DMS114 treated with DMSO at 0.1 percent for 48 hours (cell line): ENCODE measurements around the gene PRKACB.
"Not testable (repeated sequence)": the region's sequence is repeated elsewhere in the genome, so short reads cannot be mapped to it uniquely, and the experiment has no call there.

ENCODE experiments used
- DNase-seq: peaks from one replicate; lab custom pipeline; 2025; ENCODE audit not compliant: unreplicated experiment; lab: John Stamatoyannopoulos, UW

The PRKACB gene

DNA sequence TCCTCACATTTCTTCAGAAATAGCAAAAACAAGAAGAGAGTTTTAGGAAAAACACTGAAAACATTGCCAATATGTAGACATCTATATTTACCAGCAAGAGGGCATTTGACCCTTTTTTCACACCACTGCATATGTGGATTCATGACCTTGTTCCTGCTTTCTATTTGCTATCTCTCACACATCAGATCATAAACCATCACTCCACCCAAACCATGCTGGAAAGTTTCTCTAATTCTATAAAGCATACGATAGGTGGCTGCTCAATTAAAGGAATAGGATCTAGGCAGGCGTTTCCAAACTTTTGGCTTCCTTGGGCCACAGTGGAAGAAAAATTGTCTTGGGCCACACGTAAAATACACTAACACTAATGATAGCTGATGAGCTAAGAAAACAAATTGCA, 121.8 kb downstream of the PRKACB start:
- DNase-seq, result no peak

DNA sequence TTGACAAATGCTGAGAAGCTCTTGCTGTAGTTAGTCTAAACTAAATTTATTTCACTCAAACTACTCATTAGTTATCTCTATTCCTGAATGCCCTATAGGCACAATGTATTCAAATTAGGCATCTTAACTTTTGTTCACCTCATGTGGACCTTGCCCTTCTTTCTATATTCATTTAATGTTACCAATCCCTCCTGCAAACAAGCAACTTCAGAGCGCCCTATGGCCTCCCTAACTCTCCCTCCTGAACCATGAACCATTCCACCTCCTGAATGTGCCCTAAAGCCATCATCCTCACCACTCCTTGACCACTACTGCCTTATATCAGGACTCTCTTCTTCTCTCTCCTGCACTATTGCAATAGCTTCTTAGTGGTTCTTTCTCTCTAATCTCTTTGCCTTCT, 122.7 kb downstream of the PRKACB start:
- no peak for DNase-seq

DNA sequence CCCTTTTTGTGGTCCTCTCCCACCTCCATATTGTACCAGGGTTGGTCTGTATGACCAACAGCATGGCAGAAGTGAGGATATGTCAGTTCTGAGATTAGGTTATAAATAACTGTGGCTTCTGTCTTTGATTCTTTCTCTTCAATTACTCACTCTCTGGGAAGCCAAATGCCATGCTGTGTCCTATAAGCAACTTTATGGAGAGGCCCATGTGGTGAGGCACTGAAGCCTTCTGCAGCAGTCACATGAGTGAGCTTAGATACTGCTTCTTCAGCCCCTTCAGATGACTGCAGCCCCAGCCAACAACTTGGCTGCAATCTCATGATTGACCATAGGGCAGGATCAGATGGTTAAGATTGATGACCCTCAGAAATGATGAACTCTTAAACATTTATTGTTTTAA, 123.4 kb downstream of the PRKACB start:
- no peak for DNase-seq

DNA sequence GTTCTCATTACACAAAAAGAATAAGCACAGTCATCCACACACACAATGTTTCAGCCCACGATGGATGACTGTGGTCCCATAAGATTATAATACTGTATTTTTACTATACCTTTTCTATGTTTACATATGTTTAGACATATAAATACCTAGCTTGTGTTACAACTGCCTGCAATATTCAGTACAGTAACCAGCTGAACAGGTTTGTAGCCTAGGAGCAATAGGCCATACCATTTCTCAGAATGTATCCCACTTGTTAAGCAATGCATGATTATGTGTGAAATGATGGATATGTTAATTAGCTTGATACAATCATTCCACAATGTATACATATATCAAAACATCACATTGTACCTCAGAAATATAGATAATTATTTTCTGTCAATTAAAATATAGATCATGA, 124.3 kb downstream of the PRKACB start:
- no peak for DNase-seq

DNA sequence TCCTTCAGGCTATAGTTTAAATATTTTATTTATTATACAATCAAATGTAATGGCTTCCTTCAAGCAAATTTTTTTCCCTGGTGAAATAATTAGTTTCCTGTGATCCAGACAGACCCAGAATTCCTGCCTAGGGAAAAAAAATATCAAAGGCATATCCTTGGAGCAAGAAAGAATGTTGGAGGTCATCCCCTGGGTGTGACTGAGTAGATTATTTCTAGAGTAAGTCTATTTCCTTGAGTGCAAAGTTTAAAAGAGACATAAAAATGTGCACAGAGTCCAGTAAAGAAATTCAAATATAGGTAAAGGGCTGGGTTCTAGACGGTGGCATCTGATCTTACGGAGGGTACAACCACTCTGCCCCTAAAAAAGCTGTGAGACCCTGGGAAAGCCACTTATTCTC, 125.2 kb downstream of the PRKACB start:
- DNase-seq, result no peak

DNA sequence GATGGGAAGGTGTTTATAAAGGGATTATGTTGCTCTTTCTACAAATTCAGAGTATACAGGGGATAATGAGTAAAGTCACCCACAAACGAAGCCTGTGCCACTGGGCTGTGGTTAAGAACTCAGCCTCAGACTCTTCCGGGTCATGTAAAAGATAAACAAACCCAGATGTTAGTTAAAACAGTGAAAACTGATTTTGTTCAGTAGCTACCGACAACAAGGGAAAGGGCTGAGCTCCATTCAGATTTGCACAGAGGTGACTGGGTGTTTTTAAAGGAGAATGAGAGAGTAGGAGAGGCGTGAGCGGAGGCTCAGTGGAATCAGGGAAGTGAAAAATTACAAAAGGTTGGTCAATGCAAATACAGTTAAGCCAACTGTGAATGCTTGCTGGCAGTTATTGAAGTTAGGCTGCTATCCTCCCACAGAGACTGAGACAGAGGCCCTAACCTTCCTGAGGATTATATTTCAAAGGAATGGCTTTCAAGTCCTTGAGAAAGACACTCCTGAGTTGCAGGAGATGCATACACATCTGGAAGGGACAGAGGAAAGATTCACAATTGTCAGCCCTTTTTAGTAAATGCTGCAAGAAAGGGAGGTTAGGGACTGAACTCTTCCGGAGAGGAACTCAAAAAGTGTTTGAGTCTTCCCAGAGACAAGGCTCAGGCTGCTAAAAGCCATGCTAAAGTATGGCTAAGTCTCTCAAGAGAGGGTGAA, 127.5 kb downstream of the PRKACB start:
- DNase-seq, result no peak

DNA sequence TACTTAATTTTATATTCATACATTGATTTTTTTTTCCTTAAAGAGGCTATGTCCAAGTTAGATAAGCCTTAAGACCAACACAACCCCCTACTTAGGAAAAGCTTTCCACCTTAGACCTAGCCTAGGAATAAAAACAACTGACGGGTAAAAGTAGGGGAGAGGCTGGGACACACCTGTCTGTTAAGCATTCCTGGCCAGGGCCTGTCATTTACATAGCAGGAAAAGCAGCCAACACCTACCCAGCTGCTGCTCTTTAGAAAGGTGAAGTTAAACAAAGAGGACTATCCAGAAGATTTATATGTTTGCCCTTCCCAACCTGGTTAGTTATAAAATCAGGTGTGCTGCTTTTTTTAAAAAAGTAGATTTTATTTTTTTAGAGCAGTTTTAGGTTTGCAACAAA, 128.3 kb downstream of the PRKACB start:
- no peak for DNase-seq

DNA sequence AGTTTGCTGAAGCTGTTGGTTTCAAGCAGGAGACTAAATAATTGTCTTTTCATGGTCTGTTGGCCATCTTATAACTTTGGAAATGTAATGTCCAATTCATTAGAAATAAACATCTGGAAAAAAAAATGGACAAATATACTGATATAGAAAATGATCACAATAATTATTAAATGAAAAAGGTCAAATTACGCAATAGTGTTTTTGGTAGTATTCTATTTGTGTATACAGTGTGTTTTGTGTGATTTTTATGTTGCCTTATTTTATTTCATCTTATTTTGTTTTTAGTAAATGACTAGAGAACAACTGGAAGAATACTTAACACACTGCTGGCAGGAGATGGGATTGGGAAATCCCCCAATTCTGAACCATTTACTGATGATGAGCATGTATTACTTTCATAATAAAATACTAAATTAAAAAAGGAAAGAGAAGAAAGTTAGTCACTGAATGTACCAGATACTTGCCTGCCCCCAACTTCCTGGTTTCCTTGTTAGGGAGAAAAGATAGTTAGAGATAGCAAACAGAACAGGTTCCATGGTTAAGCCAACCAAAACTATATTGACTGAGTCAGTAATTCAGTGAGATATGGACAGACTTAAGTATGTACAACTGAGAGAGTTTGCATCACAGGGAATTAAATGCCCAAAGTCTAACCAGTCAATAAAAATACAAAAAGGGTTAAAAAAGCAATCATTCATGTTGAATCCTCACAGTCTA, 133.4 kb downstream of the PRKACB start:
- DNase-seq, result no peak

DNA sequence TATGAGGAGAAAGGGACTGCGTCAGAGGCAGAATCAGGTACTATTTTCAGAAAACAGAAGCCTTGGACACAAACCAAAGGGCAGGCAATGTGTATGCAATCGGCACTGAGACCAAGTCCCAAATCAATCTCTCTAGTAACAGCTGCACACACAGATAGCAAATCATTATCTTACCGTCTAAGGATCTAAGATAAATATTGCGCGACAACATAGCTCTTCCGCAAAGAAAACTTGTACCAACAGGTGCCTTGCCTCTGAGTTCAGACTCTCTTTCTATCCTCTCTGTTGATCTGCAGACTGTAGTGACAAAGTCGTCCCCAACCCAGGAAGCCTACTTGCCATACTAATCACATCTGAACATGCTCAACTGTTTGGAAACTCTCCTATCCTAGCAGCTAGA, 134.8 kb downstream of the PRKACB start:
- no peak for DNase-seq

DNA sequence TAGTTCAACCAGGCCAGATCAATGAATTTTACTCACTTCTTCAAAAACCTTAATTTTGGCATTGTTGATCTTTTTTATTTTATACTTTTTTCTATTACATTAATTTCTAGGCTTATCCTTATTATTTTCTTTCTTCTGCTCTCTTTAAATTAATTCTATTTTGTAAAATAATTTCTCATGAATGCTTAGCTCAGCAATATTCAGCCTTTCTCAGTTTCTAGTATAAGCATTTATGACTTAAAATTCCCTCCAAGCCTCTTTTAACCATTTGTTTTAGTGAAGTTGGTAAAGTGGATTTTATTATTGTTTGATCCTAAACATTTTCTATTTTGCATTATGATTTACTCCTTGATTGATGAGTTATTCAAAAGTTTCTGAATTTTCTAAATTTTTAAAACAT, 136.8 kb downstream of the PRKACB start:
- no peak for DNase-seq

DNA sequence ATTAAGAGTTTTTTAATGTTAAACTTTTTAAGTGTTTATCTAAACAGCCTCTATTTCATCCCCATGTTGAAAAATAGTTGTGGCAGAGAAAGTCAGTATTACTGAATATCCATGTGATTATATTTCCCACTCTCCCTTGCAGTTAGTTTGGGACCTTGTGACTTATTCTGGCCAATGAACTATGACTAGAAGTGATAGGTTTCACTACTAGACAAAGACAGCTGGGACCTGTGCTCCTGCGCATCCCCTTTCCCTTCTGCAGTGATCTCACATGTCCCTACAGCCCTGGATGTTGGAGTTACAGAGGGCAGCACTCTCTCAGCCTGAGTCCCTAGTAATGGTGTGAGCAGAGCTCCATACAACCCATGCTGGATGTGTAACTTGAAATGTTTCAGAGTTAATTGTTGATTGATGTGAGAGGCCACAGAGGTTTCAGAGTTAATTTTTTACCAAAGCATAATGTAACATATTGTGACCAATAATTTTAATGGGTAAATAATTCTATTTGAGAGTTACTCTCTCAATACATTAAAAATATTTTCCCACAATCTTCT, 138.8 kb downstream of the PRKACB start:
- no peak for DNase-seq

DNA sequence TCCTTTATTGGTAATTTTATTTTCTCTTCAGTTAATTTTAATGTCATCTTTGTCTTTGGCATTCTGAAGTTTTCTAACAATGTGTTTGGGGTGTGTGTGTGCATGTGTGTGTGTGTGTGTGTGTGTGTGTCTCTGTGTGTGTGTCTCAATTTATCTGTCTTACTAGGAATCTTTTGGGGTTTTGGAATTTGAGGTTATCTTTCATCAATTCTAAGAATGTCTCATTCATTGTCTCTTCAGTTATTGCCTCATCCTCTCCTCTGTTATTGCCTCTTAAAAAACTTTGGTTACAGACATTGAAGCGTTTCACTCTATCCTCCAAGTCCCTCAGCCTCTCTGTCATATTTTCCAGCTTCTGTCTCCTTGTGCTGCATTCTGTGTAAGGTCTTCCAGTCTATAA, 139.3 kb downstream of the PRKACB start:
- no peak for DNase-seq

DNA sequence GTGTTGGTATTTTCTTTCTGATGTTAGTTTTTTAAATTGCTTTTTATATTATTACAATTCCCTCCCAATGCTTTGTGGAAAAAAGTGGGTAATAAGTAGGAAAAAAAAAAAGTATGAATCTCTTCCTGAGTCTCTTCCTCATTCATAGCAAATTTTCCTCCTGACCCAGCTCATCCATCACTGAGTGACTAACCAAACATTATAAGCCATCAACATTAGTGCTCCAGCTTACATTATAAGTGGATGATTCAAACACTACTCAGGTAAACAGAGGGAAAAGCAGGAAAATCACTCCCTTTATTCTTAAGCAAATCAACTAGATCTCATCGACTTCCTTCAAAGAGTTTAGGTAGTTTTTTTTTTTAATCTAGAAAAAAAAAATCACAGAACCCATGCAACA, 142.0 kb downstream of the PRKACB start:
- DNase-seq, result no peak

DNA sequence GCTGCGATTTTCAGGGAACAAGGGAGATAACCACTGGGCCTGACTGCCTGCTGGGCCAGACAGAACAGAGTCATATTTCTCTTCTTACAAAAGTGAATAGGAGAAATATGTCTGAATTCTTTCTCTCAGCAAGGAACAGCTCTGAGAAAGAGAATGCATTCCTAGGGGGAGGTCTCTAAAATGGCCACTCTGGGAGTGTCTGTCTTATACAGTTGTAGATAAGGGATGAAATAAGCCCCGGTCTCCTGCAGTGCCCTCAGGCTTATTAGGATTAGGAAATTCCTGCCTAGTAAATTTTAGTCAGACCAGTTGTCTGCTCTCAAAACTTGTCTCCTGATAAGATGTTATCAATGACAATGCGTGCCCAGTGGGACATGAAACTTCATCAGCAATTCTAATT, 143.3 kb downstream of the PRKACB start:
- DNase-seq, result not testable (repeated sequence)
